ENCODE measurements around the gene ARHGAP24. TPM values are rescaled to one million over a fixed set of nuclear protein-coding genes. Genes with fewer than 3 reads are reported as not detected.

The ARHGAP24 gene
- total RNA-seq, 1 experiment from 2014 or later = 1.3 TPM

DNA sequence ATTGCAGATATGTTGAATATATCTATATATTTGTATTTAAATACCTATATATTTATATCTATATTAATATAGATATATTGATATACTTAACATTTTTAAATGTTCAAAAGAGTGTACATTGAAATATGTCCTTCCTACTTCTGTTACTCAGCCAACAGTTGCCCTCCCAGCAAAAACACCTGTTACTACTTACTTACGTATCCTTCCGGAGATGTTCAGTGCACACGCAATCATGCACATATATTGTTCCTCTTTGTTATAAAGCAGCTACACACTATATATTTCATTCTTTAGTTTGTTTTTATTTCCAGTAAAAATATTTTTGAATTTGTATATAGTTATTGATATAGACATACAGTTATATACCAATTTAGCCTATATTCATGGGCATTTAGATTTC is 142.3 kb downstream of the ARHGAP24 start:
- ChIA-PET CTCF (no interaction called here), POLR2A (no interaction called here), RAD21 (ENCODE audit: low non-redundant PET in 1 of 2, low total read pairs in 2 of 2, uncharacterized antibody in 2 of 2, unreplicated experiment in 2 of 2) (no interaction called here)
- Histone ChIP-seq H3K79me2 (ENCODE audit: insufficient read depth, low read length) (no peaks in the 10 kb centered on the region), H3K4me1 (ENCODE audit: control insufficient read depth in 1 of 2, insufficient read depth in 2 of 2, low read length in 2 of 2) (no peaks in the 10 kb centered on the region), H3K27me3 (ENCODE audit: insufficient read depth, low read length) (no peaks in the 10 kb centered on the region), H3K4me3 (replicated peaks in 1 of 2; ENCODE audit: low read depth in 1 of 2, low read length in 2 of 2) (no peak overlapping the region), H3K9me2 (ENCODE audit: insufficient read depth) (no peaks in the 10 kb centered on the region), H4K20me1 (ENCODE audit: insufficient read depth) (no peaks in the 10 kb centered on the region), H3K27ac (ENCODE audit: low read depth, low read length) (no peak overlapping the region), H3K4me2 (ENCODE audit: low read length) (no peak overlapping the region), H3K9ac (ENCODE audit: low read length) (no peak overlapping the region), H2AFZ (ENCODE audit: low read depth, low read length, poor library complexity, severe bottlenecking) (no peak overlapping the region), H3K9me3 (ENCODE audit: control insufficient read depth in 1 of 2, insufficient read depth in 1 of 2, low read depth in 1 of 2, low read length in 2 of 2) (no peaks in the 10 kb centered on the region), H3K36me3 (ENCODE audit: control insufficient read depth in 1 of 2, insufficient read depth in 2 of 2, low read length in 2 of 2) (no peaks in the 10 kb centered on the region)
- intact Hi-C loops (cut with micrococcal nuclease) = no loop called here
- TF ChIP-seq CBX3 (IDR thresholded peaks at IDR 0.05; ENCODE audit: low read depth) (no peak), ZNF274 (IDR thresholded peaks at IDR 0.05; ENCODE audit: low read depth, low read length) (no peak), SP1 (IDR thresholded peaks at IDR 0.05; ENCODE audit: low read depth) (no peak), CEBPB (IDR thresholded peaks at IDR 0.05; ENCODE audit: low read depth) (no peak), CTCF (IDR thresholded peaks at IDR 0.05 in 2 of 3, conservative IDR thresholded peaks at IDR 0.05 in 1 of 3; ENCODE audit: borderline replicate concordance in 1 of 3, insufficient read depth in 1 of 3, low read depth in 2 of 3, low read length in 2 of 3) (no peak), TCF7L2 (IDR thresholded peaks at IDR 0.05; ENCODE audit: borderline replicate concordance, extremely low read depth, insufficient read depth, insufficient read length) (no peak)
- ATAC-seq (no peak), DNase-seq (ENCODE audit: low read depth, low spot score) (no peak)
- BruUV-seq (replicated peaks) = no TSS peak

GRCh38 chr4:85632981-85633380 is 158.0 kb downstream of the ARHGAP24 start:
- no peak overlapping the region for H3K4me2 ChIP-seq (ENCODE audit: low read length)
- no peaks in the 10 kb centered on the region for H3K36me3 ChIP-seq (ENCODE audit: control insufficient read depth in 1 of 2, insufficient read depth in 2 of 2, low read length in 2 of 2)
- DNase-seq (ENCODE audit: low read depth, low spot score) (no peak), ATAC-seq (no peak)
- no peaks in the 10 kb centered on the region for H3K79me2 ChIP-seq (ENCODE audit: insufficient read depth, low read length)
- ChIA-PET CTCF (no interaction called here), POLR2A (no interaction called here), RAD21 (ENCODE audit: low non-redundant PET in 1 of 2, low total read pairs in 2 of 2, uncharacterized antibody in 2 of 2, unreplicated experiment in 2 of 2) (no interaction called here)
- no TSS peak for BruUV-seq (replicated peaks)
- no peak overlapping the region for H3K27ac ChIP-seq (ENCODE audit: low read depth, low read length)
- no peaks in the 10 kb centered on the region for H3K9me2 ChIP-seq (ENCODE audit: insufficient read depth)
- no peak overlapping the region for H2AFZ ChIP-seq (ENCODE audit: low read depth, low read length, poor library complexity, severe bottlenecking)
- intact Hi-C loops (cut with micrococcal nuclease) = no loop called here
- TF ChIP-seq CEBPB (IDR thresholded peaks at IDR 0.05; ENCODE audit: low read depth) (no peak), ZFX (IDR thresholded peaks at IDR 0.05) (no peak)
- H3K4me3 ChIP-seq (replicated peaks in 1 of 2; ENCODE audit: low read depth in 1 of 2, low read length in 2 of 2) = no peak overlapping the region
- no peaks in the 10 kb centered on the region for H3K4me1 ChIP-seq (ENCODE audit: control insufficient read depth in 1 of 2, insufficient read depth in 2 of 2, low read length in 2 of 2)
- H3K27me3 ChIP-seq (ENCODE audit: insufficient read depth, low read length) = no peaks in the 10 kb centered on the region
- no peaks in the 10 kb centered on the region for H4K20me1 ChIP-seq (ENCODE audit: insufficient read depth)
- no peaks in the 10 kb centered on the region for H3K9me3 ChIP-seq (ENCODE audit: control insufficient read depth in 1 of 2, insufficient read depth in 1 of 2, low read depth in 1 of 2, low read length in 2 of 2)
- H3K9ac ChIP-seq (ENCODE audit: low read length) = no peak overlapping the region
